NOMO-1 (cell line): ENCODE results near the gene FAM107B.

ENCODE experiments used
- DNase-seq, 2 experiments: peaks; one replicate each; lab custom pipeline; 2025; ENCODE audit not compliant: unreplicated experiment in 2 of 2; lab: John Stamatoyannopoulos, UW

The FAM107B gene

DNA sequence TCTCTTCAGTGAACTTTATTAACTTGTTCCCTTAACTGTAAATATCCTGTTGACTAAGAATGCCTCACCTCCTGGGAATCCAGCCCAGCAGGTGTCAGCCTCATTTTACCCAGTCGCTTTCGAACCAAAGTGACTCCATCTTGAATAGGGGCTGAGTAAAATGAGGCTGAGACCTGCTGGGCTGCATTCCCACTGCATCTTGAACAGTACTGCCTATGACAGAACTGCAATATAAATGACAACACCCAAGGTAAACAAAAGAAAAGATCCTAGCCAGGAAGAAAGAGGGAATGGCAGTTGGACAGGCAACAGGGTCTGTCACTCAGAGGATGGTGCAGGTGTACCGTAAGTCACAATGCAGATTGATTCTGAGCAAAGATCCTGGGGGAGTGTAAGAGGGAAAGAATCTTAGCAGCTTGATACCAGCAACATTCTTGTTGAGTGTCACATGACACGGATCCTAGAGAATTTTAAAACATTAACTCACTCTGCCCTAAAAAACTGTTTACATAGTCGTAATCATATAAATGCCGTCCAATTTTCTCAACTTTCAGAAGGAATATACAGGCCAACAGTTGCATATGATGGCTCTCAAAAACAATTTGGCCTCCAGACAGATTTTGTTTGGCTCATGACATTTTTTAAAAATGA, 4.4 kb upstream of the FAM107B start:
- DNase-seq: no peak

DNA sequence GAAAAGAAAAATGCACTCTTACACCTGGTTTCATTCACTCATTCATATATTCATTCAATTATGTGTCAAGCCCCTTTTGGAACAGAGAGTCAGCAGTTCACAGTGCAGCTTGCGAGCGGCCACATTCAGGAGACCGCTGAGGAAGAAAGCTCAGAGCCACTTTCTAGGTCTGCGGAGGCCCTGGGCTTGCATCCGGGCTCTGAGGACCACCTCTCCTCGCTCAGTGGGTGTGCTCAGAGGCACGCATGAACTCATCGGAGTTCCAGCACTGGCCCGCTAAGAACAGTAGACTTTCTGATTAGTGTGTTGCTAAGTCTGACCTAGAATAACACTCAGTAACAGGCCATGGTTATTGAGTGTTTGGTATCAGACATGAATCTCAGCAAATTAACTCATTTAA, 1.8 kb upstream of the FAM107B start:
- no peak for DNase-seq

DNA sequence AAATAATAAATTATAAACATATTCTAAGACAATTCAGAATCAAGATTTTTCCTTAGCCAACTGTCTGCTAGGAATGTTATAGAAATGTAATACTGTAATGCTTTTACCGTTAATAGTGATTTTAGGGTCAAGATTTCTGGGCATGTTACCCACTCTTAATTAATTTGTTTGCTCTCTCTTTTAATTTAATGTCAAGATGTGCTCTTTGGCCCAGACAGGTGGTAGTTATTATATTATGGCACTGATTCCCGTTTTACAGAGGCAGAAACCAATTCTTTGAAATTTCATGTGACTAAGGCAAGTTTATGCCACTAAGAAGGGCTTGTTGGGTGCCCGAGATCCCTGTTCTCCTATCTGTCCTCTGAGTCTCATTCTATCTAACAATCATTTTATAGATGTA, 959 bp upstream of the FAM107B start:
- no peak for DNase-seq

DNA sequence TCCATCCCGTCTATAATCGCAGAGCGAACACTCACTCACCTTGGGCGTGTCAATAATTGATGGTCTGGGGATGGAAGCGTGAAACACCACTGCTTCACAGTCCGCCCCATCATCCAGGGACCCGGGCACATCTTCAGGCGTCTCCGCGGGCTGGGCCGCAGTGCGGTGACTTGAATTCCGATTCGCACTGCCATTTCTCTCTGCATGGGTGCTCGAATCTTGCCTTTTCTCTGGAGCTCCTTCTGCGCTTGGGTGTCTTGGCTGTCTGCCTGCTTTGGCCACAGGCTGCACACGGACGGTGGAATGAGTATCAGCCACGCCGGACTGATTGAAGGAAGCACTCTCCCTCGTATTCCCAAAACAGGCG, 500 bp downstream of the FAM107B start:
- no peak for DNase-seq

DNA sequence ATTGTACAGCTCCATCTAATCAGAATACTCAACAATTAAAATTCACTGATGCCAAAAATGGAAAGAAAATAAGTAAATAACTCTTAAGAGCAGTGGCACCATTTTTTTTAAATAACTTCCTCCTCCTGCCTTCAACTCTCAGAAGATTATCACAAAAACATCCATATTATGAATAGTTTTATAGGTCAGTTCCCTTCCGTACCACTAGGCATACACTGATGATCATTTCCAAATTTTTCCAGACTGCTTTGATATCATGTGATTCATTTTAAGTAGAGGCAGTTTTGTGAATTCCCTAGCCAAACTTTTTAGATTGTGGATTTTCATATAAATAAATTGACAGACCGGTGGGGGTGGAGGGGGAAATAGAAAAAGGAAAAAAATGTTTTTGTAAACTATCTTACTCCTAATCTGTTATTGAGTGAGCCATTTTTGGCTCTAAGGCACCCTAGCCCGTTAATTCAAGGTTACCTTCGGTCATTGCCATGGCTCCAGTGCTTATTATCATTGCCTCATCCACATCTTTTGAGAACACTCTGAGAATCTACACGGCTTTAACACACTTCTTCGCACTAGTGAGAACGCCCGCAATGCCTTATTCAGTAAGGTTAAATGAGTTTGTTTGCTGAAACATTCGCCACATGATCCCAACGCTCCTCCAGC, 1.0 kb downstream of the FAM107B start:
- DNase-seq: no peak

DNA sequence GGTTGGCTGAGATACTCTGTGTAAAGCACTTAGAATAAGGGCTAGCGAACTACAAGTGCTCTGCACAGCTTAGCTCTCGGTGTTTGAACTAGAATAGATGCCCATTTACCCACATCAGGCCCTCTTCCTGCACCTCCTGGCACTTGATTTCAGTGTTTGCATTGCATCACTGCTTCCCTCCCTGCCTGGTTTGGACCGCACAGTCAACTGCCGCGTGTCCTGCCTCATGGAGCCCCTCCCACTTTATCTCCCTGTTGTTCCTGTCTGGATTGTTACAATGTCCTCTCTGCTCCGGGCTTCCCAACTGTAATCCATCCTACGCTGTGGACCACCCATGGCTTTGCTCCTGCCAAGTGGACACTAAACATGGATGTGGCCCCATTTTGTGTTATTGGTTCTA, 2.3 kb downstream of the FAM107B start:
- no peak for DNase-seq

DNA sequence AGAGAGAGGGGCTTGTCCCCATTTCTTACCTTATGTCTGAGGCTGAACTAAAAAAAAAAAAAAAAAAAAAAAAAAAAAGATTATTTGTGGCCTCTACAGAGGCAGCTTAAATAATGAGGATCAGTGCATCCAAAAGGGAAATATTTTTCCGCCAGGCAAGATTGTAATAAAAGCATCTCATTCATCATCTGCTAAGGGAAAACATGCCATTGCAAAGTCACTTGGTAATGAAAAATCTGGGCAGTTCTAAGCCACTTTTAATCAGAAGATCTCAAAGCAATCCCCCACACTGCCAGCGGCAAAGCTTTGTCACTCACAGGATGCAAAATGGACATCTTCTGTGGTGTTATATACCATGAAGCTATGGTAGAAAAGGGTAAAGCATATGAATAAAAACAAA, 3.8 kb downstream of the FAM107B start:
- DNase-seq: no peak

DNA sequence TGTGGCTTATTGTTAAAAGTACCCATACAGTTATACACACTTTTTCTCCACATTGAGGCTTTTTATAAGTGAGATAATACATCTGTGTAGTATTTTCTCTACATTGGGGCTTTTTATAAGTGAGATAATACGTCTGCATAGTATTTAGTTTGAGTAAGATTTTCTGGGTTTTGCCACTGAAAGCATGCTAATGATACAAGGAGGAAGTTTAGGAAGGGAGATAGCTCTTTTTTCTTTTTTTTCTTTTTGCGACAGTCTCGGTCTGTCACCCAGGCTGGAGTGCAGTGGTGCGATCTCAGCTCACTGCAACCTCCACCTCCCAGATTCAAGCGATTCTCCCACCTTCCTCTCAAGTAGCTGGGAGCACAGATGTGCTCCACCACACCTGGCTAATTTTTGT, 13.3 kb downstream of the FAM107B start:
- peak; percentile 33 to 73 for DNase-seq

DNA sequence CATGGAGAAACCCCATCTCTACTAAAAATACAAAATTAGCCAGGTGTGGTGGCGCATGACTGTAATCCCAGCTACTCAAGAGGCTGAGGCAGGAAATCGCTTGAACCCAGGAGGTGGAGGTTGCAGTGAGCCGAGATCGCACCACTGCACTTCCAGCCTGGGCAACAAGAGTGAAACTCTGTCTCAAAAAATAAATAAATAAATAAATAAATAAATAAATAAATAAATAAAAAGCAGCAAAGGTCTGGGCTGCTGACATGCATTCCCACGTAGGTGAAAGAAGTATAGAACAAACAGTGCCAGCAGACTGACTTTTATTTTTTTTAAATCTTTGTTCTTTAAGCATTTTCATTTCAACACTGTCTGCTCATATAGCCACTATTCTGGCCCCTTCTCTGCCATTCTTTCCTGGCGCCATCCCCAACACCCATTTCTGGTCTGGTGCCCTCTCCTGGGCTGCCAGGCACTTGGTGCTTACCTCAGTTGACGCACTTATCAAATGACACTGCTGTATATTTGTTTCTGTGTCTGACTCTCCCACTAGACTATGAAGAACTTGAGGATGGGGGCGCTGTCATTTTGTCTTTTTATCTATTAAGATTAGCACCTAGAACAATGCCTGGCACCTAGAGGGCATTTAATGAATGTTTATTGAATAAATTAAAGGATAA, 15.6 kb downstream of the FAM107B start:
- no peak for DNase-seq

DNA sequence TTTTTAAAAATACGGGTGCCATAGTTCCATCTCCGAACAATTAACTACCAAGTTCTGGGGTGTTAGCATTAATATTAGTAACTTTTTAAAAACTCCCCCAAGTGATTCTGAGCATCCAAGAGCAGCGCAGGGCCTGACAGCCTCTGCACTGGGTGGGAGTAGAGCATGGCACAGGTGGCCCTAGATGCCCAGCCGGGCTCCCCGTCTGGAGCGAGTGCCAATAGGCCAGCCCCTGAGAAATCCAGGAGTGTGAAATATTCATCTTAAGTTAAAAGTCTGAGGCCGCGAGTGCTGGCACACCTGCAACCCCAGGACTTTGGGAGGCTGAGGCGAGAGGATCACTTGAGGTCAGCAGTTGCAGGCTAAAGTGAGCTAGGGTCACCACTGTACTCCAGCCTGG, 16.2 kb downstream of the FAM107B start:
- DNase-seq: no peak

DNA sequence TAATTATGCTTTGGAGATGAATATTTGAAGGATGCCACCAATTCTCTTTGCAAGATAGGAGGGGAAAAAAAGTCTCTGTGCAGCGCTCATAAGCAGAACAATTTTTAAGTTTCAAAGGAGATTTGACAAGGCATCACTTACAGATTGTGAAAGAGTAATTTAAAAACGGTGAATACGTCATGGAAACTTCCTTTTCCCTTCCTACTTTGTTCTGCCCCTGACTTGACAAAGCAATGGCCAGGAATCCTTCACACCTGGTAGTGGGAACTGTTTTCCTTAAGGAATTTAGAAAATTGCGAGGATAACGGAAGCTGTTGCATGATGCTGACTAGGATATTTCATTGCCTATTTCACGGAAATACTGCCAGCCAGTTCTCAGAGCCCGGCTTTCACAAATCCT, 16.7 kb downstream of the FAM107B start:
- peak; percentile 49 to 79 for DNase-seq

DNA sequence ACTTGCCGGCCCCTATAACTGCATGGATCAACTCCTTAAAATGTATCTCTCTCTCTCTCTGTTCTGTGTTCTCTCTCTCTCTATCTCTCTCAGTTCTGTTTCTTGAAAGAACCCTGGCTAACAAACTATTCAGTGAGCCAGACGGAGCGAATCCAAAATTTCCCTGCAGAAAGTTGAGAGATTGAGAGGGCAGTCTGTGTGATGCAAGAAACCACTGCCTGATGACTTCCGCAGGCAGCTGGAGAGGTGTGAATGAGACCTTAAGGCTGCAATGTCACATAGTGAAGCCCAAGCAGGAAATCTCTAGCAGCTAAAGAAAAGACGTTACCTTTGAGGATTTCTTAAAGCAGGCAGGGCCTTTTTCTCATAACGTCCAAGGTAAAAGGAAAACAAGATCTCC, 17.3 kb downstream of the FAM107B start:
- DNase-seq: peak; percentile 76 to 89

DNA sequence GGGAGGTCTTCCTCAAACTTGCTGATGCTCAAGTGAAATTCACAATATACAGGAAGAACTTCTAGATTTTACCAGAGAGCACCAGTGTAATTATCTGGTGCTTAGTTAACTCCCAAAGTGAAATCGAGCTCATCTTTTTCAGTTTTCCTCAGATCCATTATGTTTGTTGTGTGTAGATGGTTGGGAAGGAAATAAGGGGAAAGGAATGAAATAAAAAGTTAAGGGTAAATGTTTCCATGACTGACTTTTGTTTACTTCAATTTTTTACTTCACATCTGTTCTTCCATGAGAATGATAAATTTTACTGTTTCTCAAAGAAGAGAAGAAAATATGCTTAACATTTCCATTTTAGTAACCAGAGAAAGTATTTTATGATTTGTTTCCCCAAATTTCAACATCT, 21.3 kb downstream of the FAM107B start:
- DNase-seq: no peak

DNA sequence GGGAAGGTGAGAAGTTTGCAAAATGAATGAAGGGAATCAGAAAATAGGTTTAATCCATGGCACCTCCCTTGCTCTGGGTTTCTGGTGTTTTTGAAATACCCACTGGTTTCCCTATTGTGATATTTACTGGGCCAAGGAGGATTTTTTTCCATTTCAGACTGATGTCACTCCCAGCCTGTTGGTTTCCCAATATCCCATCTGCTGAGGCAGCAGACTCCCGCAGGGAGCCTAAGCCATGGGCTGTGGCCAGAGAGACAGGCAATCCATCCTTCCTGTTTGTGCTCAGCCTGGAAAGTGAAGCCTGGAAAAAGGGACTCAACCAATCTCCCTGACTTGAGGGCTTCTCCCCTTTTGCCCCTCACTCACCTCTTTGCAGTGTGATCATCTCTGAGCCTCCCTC, 22.8 kb downstream of the FAM107B start:
- DNase-seq: no peak

DNA sequence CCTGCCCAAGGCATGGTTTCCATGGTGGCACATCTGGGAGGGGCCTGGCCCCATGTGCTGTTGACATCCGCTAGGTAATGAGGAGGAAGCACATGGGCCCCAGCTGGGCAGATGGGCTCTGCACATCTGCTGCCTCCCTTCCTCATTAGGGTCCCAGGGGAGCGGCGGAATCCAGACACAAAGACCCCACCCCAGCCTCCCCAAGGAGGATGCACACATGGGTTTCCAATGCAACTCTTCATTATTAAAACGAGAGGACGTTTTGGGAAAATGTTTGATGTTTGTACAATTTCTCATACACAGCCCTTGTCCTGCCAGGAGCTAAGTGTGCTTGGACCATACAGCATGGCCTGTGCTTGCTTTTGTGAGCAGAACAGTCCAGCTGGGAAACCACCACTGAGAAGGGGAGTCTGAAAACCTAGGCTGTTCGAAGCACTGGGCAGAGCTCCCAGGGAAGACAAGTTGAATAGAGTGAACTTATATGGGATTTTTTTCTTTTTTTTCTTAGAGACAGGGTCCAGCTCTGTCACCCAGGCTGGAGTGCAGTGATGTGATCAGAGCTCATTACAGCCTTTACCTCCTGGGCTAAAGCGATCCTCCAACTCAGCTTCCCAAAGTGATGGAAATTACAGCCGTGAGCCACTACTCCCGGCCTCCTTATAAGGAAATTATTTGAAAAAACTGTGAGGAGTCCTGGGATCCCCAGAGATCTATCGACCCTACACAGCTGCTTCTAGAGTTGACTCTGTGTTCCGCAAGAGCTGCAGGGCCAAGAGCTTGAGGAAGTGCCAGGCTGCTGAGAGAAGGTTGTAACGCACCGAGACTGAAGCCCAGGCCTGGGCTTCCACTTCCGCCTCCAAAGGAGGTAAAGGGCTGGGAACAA, 23.4 kb downstream of the FAM107B start:
- DNase-seq: peak; percentile 72 to 86

DNA sequence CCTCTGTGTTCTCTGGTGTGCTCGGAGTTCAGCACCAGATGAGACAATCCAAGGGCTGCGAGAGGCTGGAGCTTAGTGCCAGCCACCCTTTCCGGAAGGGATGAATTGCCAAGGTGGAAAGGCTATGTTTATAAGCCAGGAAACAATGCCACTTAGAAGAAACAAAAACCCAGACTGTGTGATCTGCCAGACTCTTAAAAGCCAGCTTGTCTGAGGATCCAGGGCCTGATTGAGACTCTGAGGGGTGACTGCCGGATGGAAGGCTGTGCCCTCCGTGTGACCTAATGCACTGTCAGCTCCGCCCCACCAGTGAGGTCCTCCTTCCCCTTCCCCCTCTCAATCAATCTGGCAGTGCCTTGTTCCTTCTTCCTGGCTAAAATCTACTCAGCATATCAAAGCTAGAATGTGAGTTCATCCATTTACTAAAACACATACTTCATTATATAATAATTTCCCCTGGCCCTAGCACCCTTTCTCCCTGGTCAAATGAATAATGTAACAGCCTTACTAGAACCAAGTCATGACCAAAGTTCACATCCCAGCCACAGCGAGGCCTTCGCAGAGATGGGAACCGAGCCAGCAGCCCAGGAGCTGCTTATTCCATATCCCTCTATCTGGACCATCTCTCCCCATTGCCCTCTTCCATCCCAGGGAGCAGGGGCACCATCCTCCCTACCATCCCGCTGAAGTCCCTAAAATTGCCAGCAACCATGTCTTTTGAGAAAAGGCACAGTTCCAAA, 25.5 kb downstream of the FAM107B start:
- peak; percentile 72 to 77 for DNase-seq

DNA sequence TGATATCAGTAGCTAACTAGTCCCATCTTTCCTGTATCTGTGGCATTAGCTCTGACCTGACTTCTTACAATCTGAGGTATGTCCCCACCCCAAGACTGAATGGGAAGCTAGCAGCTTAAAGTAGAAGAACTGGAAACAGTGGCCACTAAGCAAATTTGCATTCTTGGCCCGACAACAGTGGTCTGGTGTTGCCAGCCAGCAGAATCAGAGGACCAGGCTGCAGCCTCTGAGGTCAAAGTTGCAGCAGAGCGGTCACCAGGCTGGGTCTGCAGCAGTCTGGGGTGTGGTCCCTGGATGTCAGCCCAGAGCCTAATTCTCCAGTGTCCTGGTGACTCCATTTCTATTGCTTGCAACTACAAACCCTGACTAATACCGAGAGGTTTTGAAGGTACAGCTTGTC, 26.3 kb downstream of the FAM107B start:
- no peak for DNase-seq

DNA sequence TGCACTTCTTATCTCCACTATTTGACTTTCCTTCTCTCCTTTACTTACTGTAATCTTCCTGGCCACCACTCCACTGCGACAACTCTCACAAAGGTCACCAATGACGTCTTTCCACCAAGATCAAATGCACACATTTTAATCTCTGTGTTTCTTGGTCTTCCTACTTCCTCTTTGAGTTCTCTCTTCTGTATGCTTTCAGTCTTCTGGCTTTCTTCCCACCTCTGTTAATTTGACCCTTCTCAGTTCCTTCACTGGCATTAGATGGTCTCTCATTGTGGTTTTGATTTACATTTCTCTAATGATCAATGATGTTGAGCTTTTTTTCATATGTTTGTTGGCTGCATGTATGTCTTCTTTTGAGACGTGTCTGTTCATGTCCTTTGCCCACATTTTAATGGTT, 31.9 kb downstream of the FAM107B start:
- DNase-seq: peak in 1 of 2 experiments; percentile 69

DNA sequence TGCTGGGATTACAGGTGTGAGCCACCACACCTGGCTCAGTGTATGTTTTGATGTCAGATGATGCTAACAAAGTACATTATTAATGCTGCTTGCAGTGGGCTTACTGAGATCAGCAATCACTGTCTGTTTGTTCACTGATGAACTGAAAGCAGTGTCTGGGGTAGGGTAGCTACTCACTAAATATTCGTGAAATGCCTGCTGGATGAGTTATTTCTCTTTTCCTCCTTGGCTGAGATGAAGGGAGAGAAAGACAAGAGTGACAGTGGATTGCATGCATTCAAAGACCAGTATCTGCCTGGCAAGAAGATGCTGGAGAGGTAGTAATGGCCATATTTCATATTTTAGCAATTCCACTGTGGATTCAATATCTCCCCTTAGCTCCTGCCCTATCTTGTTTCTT, 32.3 kb downstream of the FAM107B start:
- DNase-seq: no peak

DNA sequence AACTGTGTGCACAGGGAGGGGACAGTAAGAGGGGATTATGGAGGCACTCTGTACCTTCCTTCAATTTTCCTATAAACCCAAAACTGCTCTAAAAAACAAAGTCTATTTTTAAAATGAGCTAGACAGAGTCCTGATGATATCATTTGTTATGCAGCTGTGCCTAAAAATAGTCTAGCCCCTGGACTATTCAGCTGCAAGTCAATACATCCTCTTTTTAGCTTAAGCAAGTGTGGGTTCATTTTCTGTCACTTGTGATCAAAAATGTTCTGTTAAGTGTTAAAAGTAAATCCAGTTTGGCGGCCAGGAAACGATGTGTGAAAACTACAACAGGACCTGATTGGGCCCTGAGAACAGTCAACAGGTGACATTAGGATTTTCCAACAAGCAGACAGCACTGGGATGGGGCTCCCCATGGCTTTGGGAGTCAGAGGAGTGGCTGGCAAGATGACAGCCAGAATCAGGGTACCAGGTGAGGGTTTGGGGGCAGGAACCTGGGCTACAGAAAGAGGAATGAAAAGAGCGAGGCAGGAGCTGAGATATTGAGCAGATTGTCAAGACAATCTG, 33.9 kb downstream of the FAM107B start:
- peak; percentile 14 to 71 for DNase-seq
